ENCODE measurements around the gene PAQR5.

- TF ChIP-seq CTCF (IDR thresholded peaks at IDR 0.05) = no peak
- TF ChIP-seq POLR2A (IDR thresholded peaks at IDR 0.05) = no peak
Observed at GRCh38 chr15:69395460-69395859, 96.7 kb downstream of the PAQR5 start.
